Right forelimb (tissue), 1 donor: ENCODE results near the gene FBLL1.
"Not testable (repeated sequence)": the region's sequence is repeated elsewhere in the genome, so short reads cannot be mapped to it uniquely, and the experiment has no call there.

Source experiments
- DNase-seq: peaks from one replicate; pipeline ENCODE4 v3.0.0-alpha.2; 2018

FBLL1 gene

GRCh38 chr5:168553377-168554130, 24.4 kb downstream of the FBLL1 start:
- no peak for DNase-seq

GRCh38 chr5:168557389-168557788, 28.3 kb downstream of the FBLL1 start:
- DNase-seq: no peak

- DNase-seq: no peak
These were observed 33.2 kb downstream of the FBLL1 start for GRCh38 chr5:168562279-168562678.

- DNase-seq: no peak
These were observed 34.9 kb downstream of the FBLL1 start for GRCh38 chr5:168563959-168564358.

GRCh38 chr5:168568738-168569137, 39.6 kb downstream of the FBLL1 start:
- DNase-seq: no peak

- no peak for DNase-seq
These were observed 41.6 kb downstream of the FBLL1 start for GRCh38 chr5:168570490-168571328.

GRCh38 chr5:168573663-168574062, 44.6 kb downstream of the FBLL1 start:
- DNase-seq: not testable (repeated sequence)

GRCh38 chr5:168574156-168574555, 45.1 kb downstream of the FBLL1 start:
- not testable (repeated sequence) for DNase-seq

- DNase-seq: no peak
These were observed 46.6 kb downstream of the FBLL1 start for GRCh38 chr5:168575391-168576372.

- DNase-seq: no peak
These were observed 48.9 kb downstream of the FBLL1 start for GRCh38 chr5:168578006-168578405.

GRCh38 chr5:168578538-168579487, 49.7 kb downstream of the FBLL1 start, which contains the start of gene PANK3:
TSS of gene PANK3 (minus strand) at chr5:168579368. CDS start at chr5:168579283, 85 bp downstream.
- DNase-seq: no peak

- peak; percentile 98 for DNase-seq
These were observed 50.6 kb downstream of the FBLL1 start for GRCh38 chr5:168579488-168580226.

- DNase-seq: peak; percentile 48
These were observed 51.1 kb downstream of the FBLL1 start for GRCh38 chr5:168580227-168580508.
